Thyroid gland (tissue), 4 donors: ENCODE measurements around the gene BOLA2.
"Not testable (repeated sequence)": the region's sequence is repeated elsewhere in the genome, so short reads cannot be mapped to it uniquely, and the experiment has no call there.

Experiments
- POLR2A ChIP-seq, 2 donors: fragments of 450-650 bp; IDR thresholded peaks; one replicate each; pipeline ENCODE4 v1.6.1; 2017; ENCODE audit warnings: antibody characterized with exemption in 2 of 2, mild to moderate bottlenecking in 2 of 2, moderate library complexity in 1 of 2
- TF ChIP-seq, protein P1 (sequence below), 6 experiments: fragments of 200-600 bp in 3 of 6; fragments of 450-650 bp in 3 of 6; sonication (generic) in 3 of 6; IDR thresholded peaks; one replicate each; pipeline ENCODE4 v1.5.1; 2016 to 2019; ENCODE audit warnings: antibody characterized with exemption in 6 of 6, mild to moderate bottlenecking in 2 of 6, inconsistent platforms in 1 of 6, moderate library complexity in 1 of 6

DNA sequence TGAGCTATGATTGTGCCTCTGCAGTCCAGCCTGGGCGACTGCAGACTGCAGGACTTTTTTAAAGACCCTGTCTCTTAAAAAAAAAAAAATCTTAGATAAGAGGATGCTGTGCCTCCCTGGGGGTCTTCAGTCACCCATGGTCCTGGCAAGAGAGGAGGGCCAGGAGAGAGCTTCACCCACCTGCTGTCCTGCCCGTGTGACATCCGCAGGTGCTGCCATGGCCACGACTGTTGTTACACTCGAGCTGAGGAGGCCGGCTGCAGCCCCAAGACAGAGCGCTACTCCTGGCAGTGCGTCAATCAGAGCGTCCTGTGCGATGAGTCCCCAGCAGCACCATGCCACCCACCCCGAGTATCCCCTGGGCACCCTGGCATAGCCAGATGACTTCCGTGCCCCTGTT, 28.1 kb upstream of the BOLA2 start:
- TF ChIP-seq, protein P1, sequence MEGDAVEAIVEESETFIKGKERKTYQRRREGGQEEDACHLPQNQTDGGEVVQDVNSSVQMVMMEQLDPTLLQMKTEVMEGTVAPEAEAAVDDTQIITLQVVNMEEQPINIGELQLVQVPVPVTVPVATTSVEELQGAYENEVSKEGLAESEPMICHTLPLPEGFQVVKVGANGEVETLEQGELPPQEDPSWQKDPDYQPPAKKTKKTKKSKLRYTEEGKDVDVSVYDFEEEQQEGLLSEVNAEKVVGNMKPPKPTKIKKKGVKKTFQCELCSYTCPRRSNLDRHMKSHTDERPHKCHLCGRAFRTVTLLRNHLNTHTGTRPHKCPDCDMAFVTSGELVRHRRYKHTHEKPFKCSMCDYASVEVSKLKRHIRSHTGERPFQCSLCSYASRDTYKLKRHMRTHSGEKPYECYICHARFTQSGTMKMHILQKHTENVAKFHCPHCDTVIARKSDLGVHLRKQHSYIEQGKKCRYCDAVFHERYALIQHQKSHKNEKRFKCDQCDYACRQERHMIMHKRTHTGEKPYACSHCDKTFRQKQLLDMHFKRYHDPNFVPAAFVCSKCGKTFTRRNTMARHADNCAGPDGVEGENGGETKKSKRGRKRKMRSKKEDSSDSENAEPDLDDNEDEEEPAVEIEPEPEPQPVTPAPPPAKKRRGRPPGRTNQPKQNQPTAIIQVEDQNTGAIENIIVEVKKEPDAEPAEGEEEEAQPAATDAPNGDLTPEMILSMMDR (IDR thresholded peaks at IDR 0.05), result not testable (repeated sequence)
- not testable (repeated sequence) for TF ChIP-seq POLR2A (IDR thresholded peaks at IDR 0.05)
